HepG2 (cell line): ENCODE measurements around the gene ESYT1. TPM values are rescaled to one million over a fixed set of nuclear protein-coding genes. Genes with fewer than 3 reads are reported as not detected.

Source experiments
- CERS6 ChIP-seq: sonication (generic); formaldehyde crosslinking; IDR thresholded peaks from 2 replicates; pipeline ENCODE4 v1.5.0; 2020; ENCODE audit warnings: missing genetic modification reagents
- HES4 ChIP-seq: sonication (generic); formaldehyde crosslinking; IDR thresholded peaks from 2 replicates; pipeline ENCODE4 v1.9.0; 2021; ENCODE audit warnings: mild to moderate bottlenecking, missing genetic modification reagents, borderline replicate concordance
- HHEX ChIP-seq: IDR thresholded peaks from 2 replicates; pipeline ENCODE4 v1.6.1; 2016; ENCODE audit warnings: control low read depth
- IRF1 ChIP-seq: sonication (generic); formaldehyde crosslinking; IDR thresholded peaks from 2 replicates; pipeline ENCODE4 v1.4.0; 2020; ENCODE audit warnings: low read depth, mild to moderate bottlenecking, missing genetic modification reagents
- MED13 ChIP-seq: sonication (generic); formaldehyde crosslinking; IDR thresholded peaks from 2 replicates; pipeline ENCODE4 v1.5.0; 2020; ENCODE audit warnings: missing genetic modification reagents
- NRL ChIP-seq: sonication (generic); formaldehyde crosslinking; IDR thresholded peaks from 2 replicates; pipeline ENCODE4 v1.5.0; 2020; ENCODE audit warnings: missing genetic modification reagents, mild to moderate bottlenecking, moderate library complexity, borderline replicate concordance
- PPARG ChIP-seq: conservative IDR thresholded peaks from 2 replicates; pipeline ENCODE4 v1.6.1; 2016; ENCODE audit warnings: missing biosample characterization, missing genetic modification reagents
- SNAPC2 ChIP-seq: sonication (generic); formaldehyde crosslinking; IDR thresholded peaks from 2 replicates; pipeline ENCODE4 v1.8.1; 2022; ENCODE audit warnings: mild to moderate bottlenecking, missing genetic modification reagents
- SSRP1 ChIP-seq: IDR thresholded peaks from 2 replicates; pipeline ENCODE4 v1.6.1; 2016; ENCODE audit warnings: control low read depth
- ZBTB21 ChIP-seq: sonication (generic); formaldehyde crosslinking; IDR thresholded peaks from 2 replicates; pipeline ENCODE4 v1.4.0; 2020; ENCODE audit warnings: missing genetic modification reagents
- ZMYM2 ChIP-seq: sonication (generic); formaldehyde crosslinking; IDR thresholded peaks from 2 replicates; pipeline ENCODE4 v1.8.0; 2022; ENCODE audit warnings: mild to moderate bottlenecking, missing genetic modification reagents
- ZNF124 ChIP-seq: sonication (generic); formaldehyde crosslinking; IDR thresholded peaks from 2 replicates; pipeline ENCODE4 v1.4.0; 2020; ENCODE audit warnings: missing genetic modification reagents
- ZNF138 ChIP-seq: sonication (generic); formaldehyde crosslinking; IDR thresholded peaks from 2 replicates; pipeline ENCODE4 v1.5.0; 2020; ENCODE audit warnings: mild to moderate bottlenecking, low read depth, missing genetic modification reagents
- ZNF230 ChIP-seq: sonication (generic); formaldehyde crosslinking; IDR thresholded peaks from 2 replicates; pipeline ENCODE4 v1.4.0; 2020; ENCODE audit warnings: mild to moderate bottlenecking, missing genetic modification reagents
- ZNF430 ChIP-seq: sonication (generic); formaldehyde crosslinking; IDR thresholded peaks from 2 replicates; pipeline ENCODE4 v1.9.0; 2021; ENCODE audit warnings: mild to moderate bottlenecking, missing genetic modification reagents
- ZNF652 ChIP-seq: IDR thresholded peaks from 2 replicates; pipeline ENCODE4 v1.6.1; 2016; ENCODE audit warnings: low read depth, borderline replicate concordance
- ZSCAN25 ChIP-seq: sonication (generic); formaldehyde crosslinking; IDR thresholded peaks from 2 replicates; pipeline ENCODE4 v1.8.0; 2022; ENCODE audit warnings: mild to moderate bottlenecking, missing genetic modification reagents
- polyA plus RNA-seq, 8 experiments: library from polyadenylated mRNA; depleted of rRNA in 3 of 8; stranded (reverse) in 7 of 8; unstranded in 1 of 8; fragments of >200 nt; fragmentation: Illumina TruSeq in 4 of 8; extraction: Trizol in 4 of 8; gene quantifications; 2 replicates each; pipeline versions ENCODE4 v1.2.1 to v1.2.3, GENCODE V29; 2011 to 2016; ENCODE audit warnings: low read depth in 4 of 8, missing spikeins in 1 of 8, mixed read lengths in 1 of 8; ENCODE audit not compliant: insufficient read depth in 1 of 8
- total RNA-seq, 5 experiments: library from RNA; depleted of rRNA; stranded (reverse); fragments of >200 nt; fragmentation: Illumina TruSeq; extraction: Trizol; gene quantifications; 2 replicates each; pipeline ENCODE4 v1.2.3, GENCODE V29; 2016; ENCODE audit warnings: low read depth in 1 of 5
- TF ChIP-seq, protein P1 (sequence below): sonication (generic); formaldehyde crosslinking; IDR thresholded peaks from 2 replicates; pipeline ENCODE4 v1.8.0; 2022; ENCODE audit warnings: mild to moderate bottlenecking, missing genetic modification reagents, moderate library complexity
- TF ChIP-seq, protein P2 (sequence below): sonication (generic); formaldehyde crosslinking; IDR thresholded peaks from 2 replicates; pipeline ENCODE4 v1.5.0; 2020; ENCODE audit warnings: mild to moderate bottlenecking, missing genetic modification reagents, moderate library complexity
- TF ChIP-seq, protein P3 (sequence below): sonication (generic); formaldehyde crosslinking; IDR thresholded peaks from 2 replicates; pipeline ENCODE4 v1.8.1; 2023; ENCODE audit warnings: mild to moderate bottlenecking, moderate library complexity, missing genetic modification reagents
- TF ChIP-seq, protein P4 (sequence below): sonication (generic); formaldehyde crosslinking; IDR thresholded peaks from 2 replicates; pipeline ENCODE4 v1.4.0; 2020; ENCODE audit warnings: missing genetic modification reagents
- TF ChIP-seq, protein P5 (sequence below): sonication (generic); formaldehyde crosslinking; IDR thresholded peaks from 2 replicates; pipeline ENCODE4 v1.4.0; 2020; ENCODE audit warnings: missing genetic modification reagents, low read depth, mild to moderate bottlenecking, borderline replicate concordance

Gene ESYT1
- total and polyA plus RNA-seq, 2 of the 13 experiments (the other 11 are each of a cell fraction or from before 2014, with no cell fraction given), result 66.9 to 71.0 TPM

DNA sequence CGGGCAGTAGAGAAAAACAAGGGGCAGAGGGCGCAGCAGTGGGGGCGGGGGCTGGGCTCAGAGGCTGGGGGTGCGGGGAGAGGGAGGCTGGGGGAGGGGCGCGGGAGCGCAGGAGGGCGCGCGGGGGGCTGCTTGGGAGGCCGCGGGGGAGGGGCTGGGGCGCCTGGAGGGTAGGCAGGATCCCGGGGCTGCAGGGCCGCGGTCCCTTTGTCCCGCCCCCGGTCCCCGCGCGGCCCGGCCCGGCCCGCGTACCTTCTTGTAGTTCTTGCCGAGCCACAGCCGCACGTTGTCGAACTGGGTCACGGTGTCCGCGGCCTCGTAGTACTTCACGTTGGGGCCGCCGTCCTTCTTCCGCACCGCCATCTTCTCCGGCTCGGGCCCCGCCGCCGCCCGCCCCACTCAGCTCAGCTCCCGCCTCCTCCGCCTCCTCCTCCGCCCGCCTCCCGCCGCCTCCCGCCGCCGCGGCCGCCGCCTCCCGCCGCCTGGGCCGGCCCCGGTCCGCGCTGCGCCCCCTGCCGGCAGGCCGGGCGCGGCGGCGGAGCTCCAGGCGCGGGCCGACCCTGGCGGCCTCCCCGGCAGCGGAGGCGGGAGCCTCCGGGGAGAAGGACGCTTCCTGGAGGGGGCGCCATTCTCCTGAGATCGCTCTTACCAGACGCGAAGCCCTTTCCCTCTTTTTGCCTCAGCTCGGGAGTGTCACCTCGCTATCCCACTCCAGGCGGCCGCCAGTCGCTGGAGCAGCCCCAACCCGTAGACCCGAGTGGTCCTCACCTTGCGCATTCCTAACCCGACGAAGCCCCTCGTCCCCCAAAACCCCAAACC lies 61.2 kb downstream of the ESYT1 start, which contains the start of gene SMARCC2 (continued):
- TF ChIP-seq ZNF652 (CRISPR knock-in tag) (no peak; the same call in 1 of the 2 replicates), IRF1 (CRISPR knock-in tag) (no peak), ZBTB21 (CRISPR knock-in tag) (no peak), ZNF124 (CRISPR knock-in tag) (no peak; the same call in 1 of the 2 replicates), ZNF230 (CRISPR knock-in tag) (no peak), MED13 (CRISPR knock-in tag) (no peak), PPARG (CRISPR knock-in tag) (no peak), SSRP1 (CRISPR knock-in tag) (no peak), HHEX (no peak), HES4 (CRISPR knock-in tag) (no peak), CERS6 (no peak), ZMYM2 (CRISPR knock-in tag) (no peak; the same call in 1 of the 2 replicates), NRL (CRISPR knock-in tag) (0 out of 2 replicates have a peak, but pooled peaks have one; percentile 28), ZNF430 (peak; percentile 71; the same call in 1 of the 2 replicates), SNAPC2 (no peak), ZNF138 (no peak), ZSCAN25 (CRISPR knock-in tag) (no peak)
- TF ChIP-seq, protein P1, sequence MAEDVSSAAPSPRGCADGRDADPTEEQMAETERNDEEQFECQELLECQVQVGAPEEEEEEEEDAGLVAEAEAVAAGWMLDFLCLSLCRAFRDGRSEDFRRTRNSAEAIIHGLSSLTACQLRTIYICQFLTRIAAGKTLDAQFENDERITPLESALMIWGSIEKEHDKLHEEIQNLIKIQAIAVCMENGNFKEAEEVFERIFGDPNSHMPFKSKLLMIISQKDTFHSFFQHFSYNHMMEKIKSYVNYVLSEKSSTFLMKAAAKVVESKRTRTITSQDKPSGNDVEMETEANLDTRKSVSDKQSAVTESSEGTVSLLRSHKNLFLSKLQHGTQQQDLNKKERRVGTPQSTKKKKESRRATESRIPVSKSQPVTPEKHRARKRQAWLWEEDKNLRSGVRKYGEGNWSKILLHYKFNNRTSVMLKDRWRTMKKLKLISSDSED (CRISPR knock-in tag), result no peak
- TF ChIP-seq, protein P2, sequence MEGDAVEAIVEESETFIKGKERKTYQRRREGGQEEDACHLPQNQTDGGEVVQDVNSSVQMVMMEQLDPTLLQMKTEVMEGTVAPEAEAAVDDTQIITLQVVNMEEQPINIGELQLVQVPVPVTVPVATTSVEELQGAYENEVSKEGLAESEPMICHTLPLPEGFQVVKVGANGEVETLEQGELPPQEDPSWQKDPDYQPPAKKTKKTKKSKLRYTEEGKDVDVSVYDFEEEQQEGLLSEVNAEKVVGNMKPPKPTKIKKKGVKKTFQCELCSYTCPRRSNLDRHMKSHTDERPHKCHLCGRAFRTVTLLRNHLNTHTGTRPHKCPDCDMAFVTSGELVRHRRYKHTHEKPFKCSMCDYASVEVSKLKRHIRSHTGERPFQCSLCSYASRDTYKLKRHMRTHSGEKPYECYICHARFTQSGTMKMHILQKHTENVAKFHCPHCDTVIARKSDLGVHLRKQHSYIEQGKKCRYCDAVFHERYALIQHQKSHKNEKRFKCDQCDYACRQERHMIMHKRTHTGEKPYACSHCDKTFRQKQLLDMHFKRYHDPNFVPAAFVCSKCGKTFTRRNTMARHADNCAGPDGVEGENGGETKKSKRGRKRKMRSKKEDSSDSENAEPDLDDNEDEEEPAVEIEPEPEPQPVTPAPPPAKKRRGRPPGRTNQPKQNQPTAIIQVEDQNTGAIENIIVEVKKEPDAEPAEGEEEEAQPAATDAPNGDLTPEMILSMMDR (CRISPR knock-in tag), result peak; percentile 81
- TF ChIP-seq, protein P3, sequence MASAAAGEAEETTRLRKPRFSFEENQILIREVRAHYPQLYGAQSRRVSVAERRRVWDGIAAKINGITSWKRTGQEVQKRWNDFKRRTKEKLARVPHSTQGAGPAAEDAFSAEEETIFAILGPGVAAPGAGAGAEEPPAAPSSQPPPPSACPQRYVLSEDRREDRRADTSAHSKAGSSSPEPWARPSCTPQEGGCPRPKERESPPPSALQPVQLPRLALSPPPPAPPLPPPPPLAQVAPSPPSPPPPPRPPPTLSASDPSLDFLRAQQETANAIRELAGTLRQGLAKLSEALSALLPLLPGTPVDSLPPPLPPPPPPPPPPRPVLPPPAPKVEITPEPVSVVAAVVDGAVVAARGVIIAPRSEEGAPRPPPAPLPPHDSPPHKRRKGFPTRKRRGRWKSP (CRISPR knock-in tag), result peak; percentile 49; the same call in 1 of the 2 replicates
- TF ChIP-seq, protein P4, sequence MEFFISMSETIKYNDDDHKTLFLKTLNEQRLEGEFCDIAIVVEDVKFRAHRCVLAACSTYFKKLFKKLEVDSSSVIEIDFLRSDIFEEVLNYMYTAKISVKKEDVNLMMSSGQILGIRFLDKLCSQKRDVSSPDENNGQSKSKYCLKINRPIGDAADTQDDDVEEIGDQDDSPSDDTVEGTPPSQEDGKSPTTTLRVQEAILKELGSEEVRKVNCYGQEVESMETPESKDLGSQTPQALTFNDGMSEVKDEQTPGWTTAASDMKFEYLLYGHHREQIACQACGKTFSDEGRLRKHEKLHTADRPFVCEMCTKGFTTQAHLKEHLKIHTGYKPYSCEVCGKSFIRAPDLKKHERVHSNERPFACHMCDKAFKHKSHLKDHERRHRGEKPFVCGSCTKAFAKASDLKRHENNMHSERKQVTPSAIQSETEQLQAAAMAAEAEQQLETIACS (CRISPR knock-in tag), result no peak
- TF ChIP-seq, protein P5, sequence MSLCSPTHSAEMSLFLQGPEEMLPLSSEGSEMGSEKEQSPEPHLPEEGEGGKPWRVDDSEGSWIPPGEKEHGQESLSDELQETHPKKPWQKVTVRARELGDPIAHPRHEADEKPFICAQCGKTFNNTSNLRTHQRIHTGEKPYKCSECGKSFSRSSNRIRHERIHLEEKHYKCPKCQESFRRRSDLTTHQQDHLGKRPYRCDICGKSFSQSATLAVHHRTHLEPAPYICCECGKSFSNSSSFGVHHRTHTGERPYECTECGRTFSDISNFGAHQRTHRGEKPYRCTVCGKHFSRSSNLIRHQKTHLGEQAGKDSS (CRISPR knock-in tag), result no peak
